ENCODE measurements around the gene LATS1. TPM values are rescaled to one million over a fixed set of nuclear protein-coding genes. Genes with fewer than 3 reads are reported as not detected.
"Not testable (repeated sequence)": the region's sequence is repeated elsewhere in the genome, so short reads cannot be mapped to it uniquely, and the experiment has no call there.

LATS1 gene
- total and polyA plus RNA-seq, 5 donors from 2014 or later = 8.9 to 40.9 (median 12.4) TPM

- H3K9me3 Mint-ChIP-seq = peaks cover 0 to 1% (median 0%) of the 10 kb centered on the region in 7 donors
- H3K4me3 Mint-ChIP-seq = no peak overlapping the region
- H3K27ac Mint-ChIP-seq = peak overlapping the region in 1 of 3 donors; percentile 59
- Histone ChIP-seq H3K27ac (ENCODE audit: insufficient read depth, low read length, poor library complexity, severe bottlenecking) (no peak overlapping the region), H3K4me1 (ENCODE audit: control insufficient read depth, insufficient read depth, low read length, poor library complexity, severe bottlenecking) (peaks cover 6% of the 10 kb centered on the region), H3K9me3 (ENCODE audit: control insufficient read depth in 2 of 2, low read length in 2 of 2) (no peaks in the 10 kb centered on the region), H3K36me3 (ENCODE audit: control insufficient read depth, insufficient read depth, low read length) (peaks cover 45% of the 10 kb centered on the region), H3K27me3 (ENCODE audit: control insufficient read depth, insufficient read depth, low read length) (no peaks in the 10 kb centered on the region), H3K4me3 (ENCODE audit: low read depth, low read length) (no peak overlapping the region)
- DNase-seq (no peak), ATAC-seq (ENCODE audit: low read depth in 2 of 2) (no peak)
- peaks cover 13 to 32% (median 23%) of the 10 kb centered on the region in 4 donors for H3K4me1 Mint-ChIP-seq
- no peaks in the 10 kb centered on the region for H3K27me3 Mint-ChIP-seq
- peaks cover 37% of the 10 kb centered on the region for H3K36me3 Mint-ChIP-seq
These were observed 34.5 kb downstream of the LATS1 start for GRCh38 chr6:149683256-149683859.

DNA sequence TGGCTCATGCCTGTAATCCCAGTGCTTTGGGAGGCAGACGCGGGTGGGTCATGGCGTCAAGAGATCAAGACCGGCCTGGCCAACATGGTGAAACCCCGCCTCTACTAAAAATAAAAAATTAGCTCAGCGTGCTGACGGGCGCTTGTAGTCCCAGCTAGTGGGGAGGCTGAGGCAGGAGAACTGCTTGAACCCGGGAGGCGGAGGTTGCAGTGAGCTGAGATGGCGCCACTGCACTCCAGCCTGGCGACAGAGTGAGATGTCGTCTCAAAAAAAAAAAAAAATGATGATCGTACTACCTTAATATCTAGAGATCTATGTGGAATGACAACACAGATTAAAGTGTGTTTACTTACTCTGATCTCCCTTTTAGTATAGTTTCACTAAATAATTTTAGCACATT lies 36.1 kb downstream of the LATS1 start:
- Mint-ChIP-seq H3K4me1 (peaks cover 13 to 23% (median 21%) of the 10 kb centered on the region in 4 donors), H3K36me3 (peaks cover 41% of the 10 kb centered on the region)
- not testable (repeated sequence) for H3K4me1 ChIP-seq (ENCODE audit: control insufficient read depth, insufficient read depth, low read length, poor library complexity, severe bottlenecking); H3K9me3 Mint-ChIP-seq; H3K4me3 Mint-ChIP-seq; H3K27ac Mint-ChIP-seq; H3K27me3 ChIP-seq (ENCODE audit: control insufficient read depth, insufficient read depth, low read length); DNase-seq; H3K27me3 Mint-ChIP-seq; H3K4me3 ChIP-seq (ENCODE audit: low read depth, low read length); H3K27ac ChIP-seq (ENCODE audit: insufficient read depth, low read length, poor library complexity, severe bottlenecking); ATAC-seq (ENCODE audit: low read depth in 2 of 2); H3K9me3 ChIP-seq (ENCODE audit: control insufficient read depth in 2 of 2, low read length in 2 of 2)
- H3K36me3 ChIP-seq (ENCODE audit: control insufficient read depth, insufficient read depth, low read length) = peaks cover 51% of the 10 kb centered on the region

GRCh38 chr6:149681209-149681608 lies 36.7 kb downstream of the LATS1 start:
- no peak for DNase-seq
- Histone ChIP-seq H3K4me3 (ENCODE audit: low read depth, low read length) (no peak overlapping the region), H3K27me3 (ENCODE audit: control insufficient read depth, insufficient read depth, low read length) (no peaks in the 10 kb centered on the region), H3K27ac (ENCODE audit: insufficient read depth, low read length, poor library complexity, severe bottlenecking) (peak overlapping the region; percentile 5), H3K9me3 (ENCODE audit: control insufficient read depth in 2 of 2, low read length in 2 of 2) (no peaks in the 10 kb centered on the region), H3K36me3 (ENCODE audit: control insufficient read depth, insufficient read depth, low read length) (peaks cover 55% of the 10 kb centered on the region), H3K4me1 (ENCODE audit: control insufficient read depth, insufficient read depth, low read length, poor library complexity, severe bottlenecking) (peaks cover 2% of the 10 kb centered on the region)
- H3K4me1 Mint-ChIP-seq = peaks cover 8 to 16% (median 14%) of the 10 kb centered on the region in 4 donors
- no peaks in the 10 kb centered on the region for H3K27me3 Mint-ChIP-seq
- peak overlapping the region in 1 of 3 donors; percentile 41 for H3K27ac Mint-ChIP-seq
- H3K36me3 Mint-ChIP-seq = peaks cover 40% of the 10 kb centered on the region
- no peaks in the 10 kb centered on the region for H3K9me3 Mint-ChIP-seq
- ATAC-seq (ENCODE audit: low read depth in 2 of 2) = no peak
- no peak overlapping the region for H3K4me3 Mint-ChIP-seq

DNA sequence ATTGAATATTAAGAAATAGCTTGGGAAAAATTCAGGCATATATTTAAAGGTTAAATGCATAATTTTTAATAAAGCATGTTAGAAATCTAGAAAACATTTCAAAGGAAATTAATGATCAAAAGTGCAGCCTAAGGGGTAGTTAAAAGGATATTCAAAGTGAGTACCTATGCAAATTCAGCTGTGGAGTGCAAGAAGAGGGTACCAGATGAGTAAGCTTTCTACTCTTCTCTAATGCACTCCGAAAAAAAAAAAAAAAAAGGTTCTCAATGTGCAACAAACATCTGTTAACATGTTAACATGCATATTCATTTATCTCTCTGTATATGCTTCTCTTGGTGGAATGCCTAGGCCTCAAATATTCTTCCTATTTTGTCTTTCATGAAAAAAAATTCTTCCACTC lies 37.4 kb downstream of the LATS1 start:
- H3K9me3 Mint-ChIP-seq = no peaks in the 10 kb centered on the region
- Histone ChIP-seq H3K36me3 (ENCODE audit: control insufficient read depth, insufficient read depth, low read length) (peaks cover 59% of the 10 kb centered on the region), H3K9me3 (ENCODE audit: control insufficient read depth in 2 of 2, low read length in 2 of 2) (no peaks in the 10 kb centered on the region), H3K27ac (ENCODE audit: insufficient read depth, low read length, poor library complexity, severe bottlenecking) (peak overlapping the region; percentile 5), H3K4me1 (ENCODE audit: control insufficient read depth, insufficient read depth, low read length, poor library complexity, severe bottlenecking) (peaks cover 2% of the 10 kb centered on the region), H3K27me3 (ENCODE audit: control insufficient read depth, insufficient read depth, low read length) (no peaks in the 10 kb centered on the region), H3K4me3 (ENCODE audit: low read depth, low read length) (no peak overlapping the region)
- H3K4me3 Mint-ChIP-seq = no peak overlapping the region
- ATAC-seq (ENCODE audit: low read depth in 2 of 2) (no peak), DNase-seq (no peak)
- peak overlapping the region; percentile 21 to 67 (median 41) for H3K27ac Mint-ChIP-seq
- peaks cover 8 to 13% (median 12%) of the 10 kb centered on the region in 4 donors for H3K4me1 Mint-ChIP-seq
- H3K27me3 Mint-ChIP-seq = no peaks in the 10 kb centered on the region
- peaks cover 39% of the 10 kb centered on the region for H3K36me3 Mint-ChIP-seq

DNA sequence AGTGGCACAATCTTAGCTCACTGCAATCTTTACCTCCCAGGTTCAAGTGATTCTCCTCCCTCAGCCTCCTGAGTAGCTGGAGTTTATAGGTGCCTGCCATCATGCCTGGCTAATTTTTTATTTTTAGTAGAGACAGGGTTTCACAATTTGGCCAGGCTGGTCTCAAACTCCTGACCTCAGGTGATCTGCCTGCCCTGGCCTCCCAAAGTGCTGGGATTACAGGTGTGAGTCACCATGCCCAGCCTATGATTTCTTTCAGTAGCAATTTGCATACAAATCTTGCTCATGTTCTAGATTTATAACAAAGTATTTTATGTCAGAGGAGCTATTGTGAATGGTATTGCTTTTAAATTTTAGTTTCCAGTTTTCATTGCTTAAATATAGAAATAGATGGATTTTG lies 45.6 kb downstream of the LATS1 start:
- not testable (repeated sequence) for H3K4me3 Mint-ChIP-seq; H3K4me1 ChIP-seq (ENCODE audit: control insufficient read depth, insufficient read depth, low read length, poor library complexity, severe bottlenecking); H3K4me3 ChIP-seq (ENCODE audit: low read depth, low read length); H3K27ac ChIP-seq (ENCODE audit: insufficient read depth, low read length, poor library complexity, severe bottlenecking); H3K27me3 ChIP-seq (ENCODE audit: control insufficient read depth, insufficient read depth, low read length); H3K9me3 ChIP-seq (ENCODE audit: control insufficient read depth in 2 of 2, low read length in 2 of 2); ATAC-seq (ENCODE audit: low read depth in 2 of 2); H3K4me1 Mint-ChIP-seq; DNase-seq; H3K27me3 Mint-ChIP-seq; H3K9me3 Mint-ChIP-seq
- Mint-ChIP-seq H3K27ac (peak overlapping the region in 1 of 3 donors; percentile 69), H3K36me3 (peaks cover 31% of the 10 kb centered on the region)
- H3K36me3 ChIP-seq (ENCODE audit: control insufficient read depth, insufficient read depth, low read length) = peaks cover 55% of the 10 kb centered on the region

GRCh38 chr6:149660028-149660427 lies 57.9 kb downstream of the LATS1 start:
- Mint-ChIP-seq H3K4me3 (no peak overlapping the region), H3K36me3 (peaks cover 16% of the 10 kb centered on the region), H3K9me3 (no peaks in the 10 kb centered on the region), H3K27ac (no peak overlapping the region), H3K4me1 (peaks cover 0 to 5% (median under 1%) of the 10 kb centered on the region in 4 donors), H3K27me3 (no peaks in the 10 kb centered on the region)
- Histone ChIP-seq H3K4me1 (ENCODE audit: control insufficient read depth, insufficient read depth, low read length, poor library complexity, severe bottlenecking) (no peaks in the 10 kb centered on the region), H3K4me3 (ENCODE audit: low read depth, low read length) (no peak overlapping the region), H3K9me3 (ENCODE audit: control insufficient read depth in 2 of 2, low read length in 2 of 2) (no peaks in the 10 kb centered on the region), H3K27ac (ENCODE audit: insufficient read depth, low read length, poor library complexity, severe bottlenecking) (no peak overlapping the region), H3K36me3 (ENCODE audit: control insufficient read depth, insufficient read depth, low read length) (peaks cover 39% of the 10 kb centered on the region), H3K27me3 (ENCODE audit: control insufficient read depth, insufficient read depth, low read length) (no peaks in the 10 kb centered on the region)
- DNase-seq (no peak), ATAC-seq (ENCODE audit: low read depth in 2 of 2) (no peak)

DNA sequence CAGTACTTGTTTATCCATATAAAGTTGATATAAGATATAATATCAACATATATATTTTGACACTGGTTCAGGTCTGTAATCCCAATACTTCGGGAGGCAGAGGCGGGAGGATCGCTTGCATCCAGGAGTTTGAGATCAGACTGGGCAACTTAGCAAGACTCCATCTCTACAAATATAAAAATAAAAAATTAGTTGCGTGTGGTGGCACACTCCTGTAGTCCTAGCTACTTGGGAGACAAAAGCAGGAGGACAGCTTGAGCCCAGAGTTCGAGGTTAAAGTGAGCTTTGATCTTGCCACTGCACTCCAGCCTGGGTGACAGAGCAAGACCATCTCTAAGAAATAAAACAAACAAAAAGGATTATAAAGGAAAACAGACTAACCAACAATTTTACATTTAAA lies 60.5 kb downstream of the LATS1 start:
- no peak for DNase-seq
- H3K27ac Mint-ChIP-seq = peak overlapping the region in 1 of 3 donors; percentile 48

GRCh38 chr6:149651056-149651455 lies 66.8 kb downstream of the LATS1 start:
- no peak overlapping the region for H3K27ac ChIP-seq (ENCODE audit: insufficient read depth, low read length, poor library complexity, severe bottlenecking)
- H3K4me1 ChIP-seq (ENCODE audit: control insufficient read depth, insufficient read depth, low read length, poor library complexity, severe bottlenecking) = peaks cover 23% of the 10 kb centered on the region
- H3K4me3 ChIP-seq (ENCODE audit: low read depth, low read length) = no peak overlapping the region
- no peaks in the 10 kb centered on the region for H3K36me3 ChIP-seq (ENCODE audit: control insufficient read depth, insufficient read depth, low read length)
- Mint-ChIP-seq H3K27ac (no peak overlapping the region), H3K27me3 (no peaks in the 10 kb centered on the region), H3K4me1 (peaks cover 10 to 30% (median 23%) of the 10 kb centered on the region in 4 donors), H3K36me3 (no peaks in the 10 kb centered on the region), H3K4me3 (peak overlapping the region in 1 of 4 donors; percentile 19), H3K9me3 (no peaks in the 10 kb centered on the region)
- no peaks in the 10 kb centered on the region for H3K27me3 ChIP-seq (ENCODE audit: control insufficient read depth, insufficient read depth, low read length)
- no peaks in the 10 kb centered on the region for H3K9me3 ChIP-seq (ENCODE audit: control insufficient read depth in 2 of 2, low read length in 2 of 2)
- no peak for DNase-seq
- ATAC-seq (ENCODE audit: low read depth in 2 of 2) = no peak

More for the DNA sequence above, 60.5 kb downstream of the LATS1 start:
- peaks cover 17% of the 10 kb centered on the region for H3K36me3 ChIP-seq (ENCODE audit: control insufficient read depth, insufficient read depth, low read length)
- Mint-ChIP-seq H3K4me1 (peaks cover 0 to 5% (median 0%) of the 10 kb centered on the region in 4 donors), H3K4me3 (peak overlapping the region in 1 of 4 donors; percentile 52), H3K9me3 (no peaks in the 10 kb centered on the region), H3K36me3 (peaks cover 9% of the 10 kb centered on the region), H3K27me3 (no peaks in the 10 kb centered on the region)
- ATAC-seq (ENCODE audit: low read depth in 2 of 2) = no peak
- H3K27ac ChIP-seq (ENCODE audit: insufficient read depth, low read length, poor library complexity, severe bottlenecking) = no peak overlapping the region
- H3K4me1 ChIP-seq (ENCODE audit: control insufficient read depth, insufficient read depth, low read length, poor library complexity, severe bottlenecking) = no peaks in the 10 kb centered on the region
- H3K4me3 ChIP-seq (ENCODE audit: low read depth, low read length) = no peak overlapping the region
- H3K9me3 ChIP-seq (ENCODE audit: control insufficient read depth in 2 of 2, low read length in 2 of 2) = no peaks in the 10 kb centered on the region
- no peaks in the 10 kb centered on the region for H3K27me3 ChIP-seq (ENCODE audit: control insufficient read depth, insufficient read depth, low read length)
